GM12875 (cell line): ENCODE data around the gene UST.

ENCODE experiments used
- H3K4me3 ChIP-seq: one replicate; pipeline ENCODE4 v1.5.1; 2011; ENCODE audit warnings: low read depth, low read length, control low read depth
- CTCF ChIP-seq: IDR thresholded peaks from 2 replicates; pipeline ENCODE4 v1.5.1; 2011; ENCODE audit warnings: low read depth, mild to moderate bottlenecking, control low read depth, inconsistent platforms, low read length, moderate library complexity, borderline replicate concordance; ENCODE audit not compliant: insufficient read depth

The UST gene

GRCh38 chr6:149027484-149027883 is 280.7 kb downstream of the UST start:
- no peak for TF ChIP-seq CTCF
- no peak overlapping the region for H3K4me3 ChIP-seq

GRCh38 chr6:149028767-149029405 is 282.1 kb downstream of the UST start:
- TF ChIP-seq CTCF: 0 out of 2 replicates have a peak, but pooled peaks have one; percentile 24
- H3K4me3 ChIP-seq: no peak overlapping the region

DNA sequence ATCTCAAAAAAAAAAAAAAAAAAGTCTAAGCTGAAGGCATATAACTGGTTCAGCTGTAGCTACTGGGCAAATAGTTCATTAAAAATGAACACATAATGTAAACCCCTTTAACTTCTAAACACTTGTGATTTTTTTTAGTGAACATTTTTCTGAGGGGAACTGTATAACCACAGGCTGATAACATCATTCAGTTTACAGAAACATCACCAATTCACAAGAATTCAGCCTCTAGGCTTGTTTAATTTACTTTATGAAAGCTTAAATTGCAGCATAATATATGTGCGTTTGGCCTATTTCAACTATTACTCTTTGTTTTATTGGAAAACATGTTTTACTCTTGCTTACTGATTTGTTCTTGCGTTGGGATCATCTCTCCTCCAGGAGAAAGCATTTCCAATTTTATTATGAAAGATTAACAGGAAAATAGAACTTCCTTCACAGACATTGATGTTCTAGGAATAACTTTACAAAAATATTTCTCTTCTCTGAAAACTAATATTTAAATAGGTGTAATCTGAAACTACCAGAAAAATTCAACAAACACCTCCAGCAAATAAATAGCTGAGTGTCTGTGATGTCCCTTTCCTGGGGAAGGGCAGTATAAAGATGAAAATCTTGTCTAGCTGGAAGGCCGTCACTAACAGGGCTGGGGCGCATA is 284.5 kb downstream of the UST start:
- no peak for TF ChIP-seq CTCF
- H3K4me3 ChIP-seq: peak overlapping the region; percentile 58

- no peak for TF ChIP-seq CTCF
- H3K4me3 ChIP-seq: peak overlapping the region; percentile 58
Measured at GRCh38 chr6:149031859-149032598, 285.2 kb downstream of the UST start.

GRCh38 chr6:149032599-149033405 is 286.0 kb downstream of the UST start:
- no peak for TF ChIP-seq CTCF
- peak overlapping the region; percentile 58 for H3K4me3 ChIP-seq

GRCh38 chr6:149033454-149033853 is 286.6 kb downstream of the UST start:
- no peak overlapping the region for H3K4me3 ChIP-seq
- no peak for TF ChIP-seq CTCF
